ENCODE data around the gene SNTB2. TPM values are rescaled to one million over a fixed set of nuclear protein-coding genes. Genes with fewer than 3 reads are reported as not detected.

Gene SNTB2
- total RNA-seq, 1 donor from 2014 or later = 10.4 TPM

GRCh38 chr16:69176033-69176800, 10.7 kb upstream of the SNTB2 start:
- ATAC-seq (no peak), DNase-seq (no peak)
- intact Hi-C loops (cut with micrococcal nuclease) = no loop called here

DNA sequence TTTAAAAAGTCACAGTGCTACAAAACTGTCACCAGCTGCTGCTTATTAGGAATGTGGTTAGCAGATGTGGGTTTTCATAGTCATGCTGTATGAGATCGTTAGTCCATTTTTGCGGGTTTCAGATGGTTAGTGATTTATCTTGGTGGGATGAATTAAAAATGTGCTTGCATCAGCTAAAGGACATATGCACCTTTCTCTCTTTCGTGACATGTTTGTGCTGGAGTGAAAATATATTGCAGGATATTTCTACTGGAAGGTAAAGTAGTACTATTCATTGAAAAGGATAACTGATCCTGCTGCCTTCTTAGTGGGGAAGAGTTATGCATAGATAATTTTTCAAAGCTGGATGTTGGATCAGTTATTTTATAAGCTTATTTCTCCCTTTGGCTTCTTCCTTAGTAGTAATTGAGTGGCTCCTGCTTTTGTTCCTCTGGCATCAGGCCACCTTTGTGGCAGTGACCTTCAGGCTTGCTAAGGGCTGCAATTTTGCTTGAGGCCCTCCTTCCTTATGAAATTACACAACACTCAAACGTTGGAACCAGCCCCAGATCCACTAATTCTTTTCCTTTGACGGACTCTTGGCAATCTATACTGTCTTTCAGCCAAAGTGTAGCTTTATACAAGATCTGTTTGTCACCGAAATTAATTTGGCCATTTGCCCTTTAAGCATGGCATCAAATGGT, 7.5 kb upstream of the SNTB2 start:
- intact Hi-C loops (cut with micrococcal nuclease) = no loop called here
- ATAC-seq (peak; percentile 88), DNase-seq (peak; percentile 69)

GRCh38 chr16:69180011-69180338, 7.0 kb upstream of the SNTB2 start:
- no peak for DNase-seq
- intact Hi-C loops (cut with micrococcal nuclease) = no loop called here
- ATAC-seq = peak; percentile 56

- intact Hi-C loops (cut with micrococcal nuclease) = no loop called here
- ATAC-seq (no peak), DNase-seq (no peak)
Observed at GRCh38 chr16:69182730-69183416, 4.1 kb upstream of the SNTB2 start.

DNA sequence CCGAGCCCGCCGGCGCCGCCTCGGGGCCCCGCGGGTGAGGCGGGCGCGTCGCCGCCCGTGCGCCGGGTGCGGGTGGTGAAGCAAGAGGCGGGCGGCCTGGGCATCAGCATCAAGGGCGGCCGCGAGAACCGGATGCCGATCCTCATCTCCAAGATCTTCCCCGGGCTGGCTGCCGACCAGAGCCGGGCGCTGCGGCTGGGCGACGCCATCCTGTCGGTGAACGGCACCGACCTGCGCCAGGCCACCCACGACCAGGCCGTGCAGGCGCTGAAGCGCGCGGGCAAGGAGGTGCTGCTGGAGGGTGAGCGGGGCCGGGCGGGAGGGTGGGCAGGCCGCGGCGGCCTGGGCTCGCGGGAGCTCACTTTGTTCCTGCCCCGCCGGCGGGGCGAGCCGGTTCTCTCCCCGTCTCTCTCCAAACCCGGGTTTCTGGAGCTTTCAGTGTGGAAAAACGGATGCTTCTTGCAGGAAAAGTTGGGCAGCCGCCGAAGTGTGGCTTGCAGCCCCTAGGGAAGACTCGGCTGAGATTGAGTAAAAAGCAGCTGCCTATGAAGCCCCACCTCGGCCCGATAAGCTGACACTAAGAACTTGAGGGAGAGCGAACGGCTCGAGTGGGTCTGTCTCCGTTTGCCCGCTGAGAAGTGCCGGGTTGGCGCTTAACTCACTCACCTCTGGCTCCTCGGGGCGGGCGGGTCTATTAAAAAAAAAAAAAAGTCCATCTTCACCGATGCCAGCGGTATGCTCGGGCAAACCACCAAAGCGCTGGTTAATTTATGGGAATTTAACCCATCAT, 677 bp downstream of the SNTB2 start:
- peak; percentile 46 for ATAC-seq
- intact Hi-C loops (cut with micrococcal nuclease) = no loop called here

DNA sequence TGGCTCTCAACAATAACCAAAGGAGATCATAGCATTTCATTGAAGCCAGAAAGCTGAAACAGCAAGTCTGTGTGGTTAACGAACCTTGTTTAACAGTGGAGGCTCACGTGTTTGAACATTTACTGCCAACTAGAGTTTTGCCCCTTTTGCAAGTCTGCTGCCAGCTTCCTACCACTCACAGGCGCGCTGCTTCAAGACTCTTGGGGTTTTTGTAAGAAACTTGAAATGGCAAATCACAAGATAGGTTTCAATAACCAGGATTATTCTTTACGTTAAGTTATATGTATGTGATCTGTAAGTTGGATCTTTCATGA, 1.2 kb downstream of the SNTB2 start:
- intact Hi-C loops (cut with micrococcal nuclease) = no loop called here
- no peak for ATAC-seq
- DNase-seq = no peak

More for the DNA sequence above, 677 bp downstream of the SNTB2 start:
- peak; percentile 72 for DNase-seq

- ATAC-seq (no peak), DNase-seq (no peak)
- intact Hi-C loops (cut with micrococcal nuclease) = no loop called here
Observed at GRCh38 chr16:69188716-69189115, 1.8 kb downstream of the SNTB2 start.

DNA sequence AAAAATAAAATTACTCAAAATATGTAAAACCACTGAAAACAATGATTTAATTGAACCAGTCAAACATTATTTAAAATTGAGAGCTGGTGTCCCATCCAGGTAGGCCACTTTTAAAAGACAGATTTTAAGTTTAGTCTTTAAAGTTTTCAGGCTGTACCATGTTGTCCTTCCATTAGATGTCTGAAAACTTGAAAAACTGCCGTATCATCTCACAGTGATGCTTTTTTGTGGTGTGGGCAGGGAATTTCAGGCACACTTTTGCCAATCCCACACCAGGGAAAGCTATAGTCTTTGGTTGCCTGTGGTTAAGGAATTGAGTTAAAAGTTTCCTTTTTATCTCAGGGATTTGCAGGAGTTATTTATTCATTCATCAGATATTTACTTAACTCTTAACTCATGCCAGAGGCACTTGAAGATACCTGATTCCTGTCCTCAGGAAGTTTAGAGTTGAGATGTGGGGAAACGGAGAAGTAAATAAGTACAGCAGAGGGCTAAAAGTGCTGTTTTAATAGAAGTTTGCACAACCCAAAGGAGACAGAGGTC, 3.2 kb downstream of the SNTB2 start:
- no peak for DNase-seq
- intact Hi-C loops (cut with micrococcal nuclease) = no loop called here
- ATAC-seq = no peak

- no peak for DNase-seq
- intact Hi-C loops (cut with micrococcal nuclease) = no loop called here
- no peak for ATAC-seq
Observed at GRCh38 chr16:69190598-69190997, 3.6 kb downstream of the SNTB2 start.

- no peak for DNase-seq
- intact Hi-C loops (cut with micrococcal nuclease) = no loop called here
- ATAC-seq = no peak
Observed at GRCh38 chr16:69191136-69191535, 4.2 kb downstream of the SNTB2 start.

DNA sequence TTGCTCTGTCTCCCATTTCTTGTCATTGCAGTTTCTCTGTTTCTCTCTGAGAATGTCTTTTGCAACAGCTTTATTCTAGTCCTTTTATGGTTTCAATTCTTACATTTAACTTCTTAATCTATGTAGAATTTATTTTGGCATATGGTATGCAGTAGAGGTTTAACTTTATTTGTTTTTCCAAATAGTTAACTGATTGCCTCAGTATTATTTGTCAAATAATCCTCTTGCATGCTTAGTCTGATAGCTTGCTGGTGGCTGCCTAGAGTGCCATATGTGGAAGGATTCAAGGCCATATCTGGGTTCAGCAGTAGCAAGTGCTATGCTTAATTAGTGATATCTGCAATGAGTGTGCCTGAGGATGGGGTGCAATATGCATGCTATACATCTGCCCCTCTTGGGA, 6.9 kb downstream of the SNTB2 start:
- intact Hi-C loops (cut with micrococcal nuclease) = no loop called here
- DNase-seq (no peak), ATAC-seq (no peak)

DNA sequence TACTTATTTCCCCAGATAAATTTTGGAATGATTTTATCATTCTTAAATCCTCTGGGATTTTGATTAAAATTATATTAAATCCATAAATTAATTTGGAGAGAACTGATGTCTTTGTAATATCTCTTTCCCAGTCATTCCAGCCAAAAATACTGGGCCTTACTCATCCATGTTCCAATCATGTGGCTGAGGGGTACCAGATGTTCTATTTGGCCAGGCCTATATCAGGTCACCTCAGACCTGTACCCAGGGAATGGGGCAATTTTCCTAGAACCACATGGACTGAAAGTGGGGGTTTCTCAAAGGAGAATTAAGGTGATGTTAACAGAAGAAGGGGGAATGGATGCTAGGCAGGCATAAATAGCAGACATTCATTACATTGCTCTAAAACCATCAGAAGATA, 7.5 kb downstream of the SNTB2 start:
- intact Hi-C loops (cut with micrococcal nuclease) = no loop called here
- DNase-seq = no peak
- peak; percentile 50 for ATAC-seq

- ATAC-seq (no peak), DNase-seq (no peak)
- intact Hi-C loops (cut with micrococcal nuclease) = no loop called here
Observed at GRCh38 chr16:69195369-69196029, 8.5 kb downstream of the SNTB2 start.

DNA sequence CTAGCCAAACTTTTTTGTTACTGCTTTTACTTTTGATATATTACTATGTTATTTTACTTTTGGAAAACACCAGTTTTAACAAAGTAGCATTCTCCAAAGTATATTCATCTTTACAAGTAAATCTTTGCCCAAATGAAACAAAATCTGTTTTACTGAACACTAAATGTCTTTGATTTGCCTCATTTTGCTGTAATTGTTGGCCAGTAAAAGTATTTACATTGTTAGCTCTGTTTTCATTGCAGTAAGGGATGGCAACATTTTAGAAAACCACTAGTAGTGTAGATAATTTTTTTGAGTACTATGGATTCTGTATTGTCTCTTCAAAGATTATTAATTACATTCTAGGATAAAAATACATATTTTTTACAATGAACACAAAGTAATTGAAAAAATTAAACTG, 10.6 kb downstream of the SNTB2 start:
- intact Hi-C loops (cut with micrococcal nuclease) = no loop called here
- ATAC-seq (no peak), DNase-seq (no peak)

DNA sequence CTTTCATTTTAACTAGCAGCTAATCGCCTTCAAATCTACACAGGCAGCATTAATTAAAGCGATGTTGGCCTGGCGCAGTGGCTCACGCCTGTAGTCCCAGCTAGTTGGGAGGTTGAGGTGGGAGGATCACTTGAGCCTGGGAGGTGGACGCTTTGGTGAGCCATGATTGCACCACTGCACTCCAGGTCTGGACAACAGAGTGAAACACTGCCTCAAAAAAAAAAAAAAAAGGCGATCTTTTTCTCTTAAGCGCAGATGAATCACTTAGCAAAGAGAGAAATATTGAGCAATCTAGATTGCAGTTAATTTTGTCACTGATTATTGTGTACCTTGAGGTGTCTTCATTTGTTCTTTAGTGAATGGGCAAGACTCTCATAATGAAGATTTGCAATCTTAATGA, 12.4 kb downstream of the SNTB2 start:
- intact Hi-C loops (cut with micrococcal nuclease) = no loop called here
- ATAC-seq (peak; percentile 43), DNase-seq (no peak)

DNA sequence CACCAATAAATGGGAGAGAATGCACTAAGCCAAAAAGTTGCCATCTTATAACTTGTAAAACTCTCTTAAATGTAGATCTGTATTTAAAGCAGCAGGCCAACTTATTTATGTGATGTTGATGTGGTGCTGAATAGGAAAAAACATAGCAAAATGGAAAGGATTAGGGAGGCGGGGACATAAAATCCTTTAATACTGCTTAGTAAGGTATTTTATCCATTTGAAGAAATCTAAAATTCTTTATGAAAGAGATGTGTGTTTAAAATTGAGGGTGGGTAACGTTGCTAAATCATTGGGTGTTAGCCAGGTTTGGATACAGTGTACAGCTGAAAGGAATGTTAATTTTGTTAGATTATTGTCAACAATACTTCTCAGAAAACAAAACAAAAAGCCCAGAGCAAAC, 14.3 kb downstream of the SNTB2 start:
- DNase-seq (no peak), ATAC-seq (no peak)
- intact Hi-C loops (cut with micrococcal nuclease) = no loop called here

GRCh38 chr16:69201787-69202186, 14.8 kb downstream of the SNTB2 start:
- ATAC-seq (no peak), DNase-seq (no peak)
- intact Hi-C loops (cut with micrococcal nuclease) = no loop called here

DNA sequence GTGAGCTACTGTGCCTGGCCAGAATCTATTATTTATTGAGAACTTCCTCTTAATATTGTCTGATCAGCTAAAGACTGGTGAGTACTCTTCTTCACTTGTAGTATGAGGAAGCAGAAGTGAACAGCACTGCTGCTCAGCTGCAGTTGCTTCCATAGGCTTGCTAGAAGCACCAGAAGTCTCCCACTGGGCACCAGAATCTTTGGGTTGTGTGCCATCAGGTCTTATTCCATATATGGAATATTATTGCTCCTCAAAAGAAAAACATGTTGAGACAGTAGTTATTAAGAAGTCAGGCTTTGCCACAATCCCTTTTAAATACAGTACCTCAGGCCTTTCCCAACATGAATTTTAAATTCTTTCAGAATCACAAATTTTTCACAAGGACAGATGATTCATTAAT, 17.2 kb downstream of the SNTB2 start:
- no peak for DNase-seq
- intact Hi-C loops (cut with micrococcal nuclease) = no loop called here
- peak; percentile 37 for ATAC-seq

DNA sequence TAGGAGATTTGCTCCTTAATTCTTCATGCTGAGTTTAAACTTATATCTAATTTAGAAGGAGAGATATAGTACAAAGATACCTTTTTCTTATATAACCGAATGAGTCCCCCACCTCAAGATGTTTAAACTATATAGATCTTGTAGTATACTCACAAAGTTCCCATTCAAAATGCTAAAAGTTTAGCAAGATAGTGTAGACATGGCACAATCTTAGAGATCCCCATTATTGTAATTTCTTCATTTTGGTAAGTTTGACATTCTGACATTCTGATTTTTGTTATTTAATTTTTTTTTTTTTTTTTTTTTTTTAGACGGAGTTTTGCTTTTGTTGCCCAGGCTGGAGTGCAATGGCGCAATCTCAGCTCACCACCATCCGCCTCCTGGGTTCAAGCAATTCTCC, 22.8 kb downstream of the SNTB2 start:
- intact Hi-C loops (cut with micrococcal nuclease) = no loop called here
- DNase-seq = no peak
- no peak for ATAC-seq
